HL-60 (cell line): Measurements from ENCODE around the gene BARX1.

Experiments used
- GABPA ChIP-seq: IDR thresholded peaks from 2 replicates; pipeline ENCODE4 v1.6.1; 2012; ENCODE audit warnings: low read depth
- POLR2AphosphoS5 ChIP-seq: IDR thresholded peaks from 2 replicates; pipeline ENCODE4 v1.6.1; 2012; ENCODE audit warnings: low read depth
- REST ChIP-seq: IDR thresholded peaks from 2 replicates; pipeline ENCODE4 v1.6.1; 2012; ENCODE audit warnings: low read depth; ENCODE audit not compliant: insufficient replicate concordance
- TF ChIP-seq, protein P1 (sequence below): IDR thresholded peaks from one replicate; pipeline ENCODE4 v1.5.1; 2011; ENCODE audit warnings: low read length, control low read depth, inconsistent platforms; ENCODE audit not compliant: insufficient read depth

DNA sequence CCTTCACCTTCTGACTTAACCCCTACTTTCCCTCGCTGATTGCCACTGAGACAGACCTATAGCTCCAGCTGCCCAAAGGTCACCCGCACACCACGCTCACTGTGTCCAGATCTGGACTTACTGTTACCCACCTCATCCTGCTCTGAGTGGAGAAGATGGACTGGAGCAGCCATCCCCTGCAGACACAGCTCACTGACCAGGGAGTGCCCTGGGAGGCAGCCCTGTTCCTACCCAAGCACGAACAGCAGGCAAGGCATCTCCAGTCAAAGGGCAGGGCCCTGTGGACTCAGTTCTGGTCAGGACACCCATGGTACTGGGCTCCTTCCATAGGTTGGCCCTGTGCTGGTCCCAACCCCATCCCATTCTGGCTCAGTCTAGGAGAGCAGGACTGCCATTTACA, 9.5 kb upstream of the BARX1 start:
- TF ChIP-seq GABPA (no peak), POLR2AphosphoS5 (no peak), REST (no peak)
- TF ChIP-seq, protein P1, sequence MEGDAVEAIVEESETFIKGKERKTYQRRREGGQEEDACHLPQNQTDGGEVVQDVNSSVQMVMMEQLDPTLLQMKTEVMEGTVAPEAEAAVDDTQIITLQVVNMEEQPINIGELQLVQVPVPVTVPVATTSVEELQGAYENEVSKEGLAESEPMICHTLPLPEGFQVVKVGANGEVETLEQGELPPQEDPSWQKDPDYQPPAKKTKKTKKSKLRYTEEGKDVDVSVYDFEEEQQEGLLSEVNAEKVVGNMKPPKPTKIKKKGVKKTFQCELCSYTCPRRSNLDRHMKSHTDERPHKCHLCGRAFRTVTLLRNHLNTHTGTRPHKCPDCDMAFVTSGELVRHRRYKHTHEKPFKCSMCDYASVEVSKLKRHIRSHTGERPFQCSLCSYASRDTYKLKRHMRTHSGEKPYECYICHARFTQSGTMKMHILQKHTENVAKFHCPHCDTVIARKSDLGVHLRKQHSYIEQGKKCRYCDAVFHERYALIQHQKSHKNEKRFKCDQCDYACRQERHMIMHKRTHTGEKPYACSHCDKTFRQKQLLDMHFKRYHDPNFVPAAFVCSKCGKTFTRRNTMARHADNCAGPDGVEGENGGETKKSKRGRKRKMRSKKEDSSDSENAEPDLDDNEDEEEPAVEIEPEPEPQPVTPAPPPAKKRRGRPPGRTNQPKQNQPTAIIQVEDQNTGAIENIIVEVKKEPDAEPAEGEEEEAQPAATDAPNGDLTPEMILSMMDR, result no peak
